IMR-90 (cell line): ENCODE data around the gene GALK1. TPM values are rescaled to one million over a fixed set of nuclear protein-coding genes. Genes with fewer than 3 reads are reported as not detected.

Source experiments
- ATAC-seq: fragments of 200-7000 bp; cut with Tn5 transposase; 2 replicates; pipeline ENCODE4 v1.9.1; 2020; ENCODE audit warnings: low read depth, mild to moderate bottlenecking, moderate library complexity
- BruUV-seq: library from RNA; stranded (reverse); fragments of 400-500 nt; replicated peaks from 2 replicates; lab custom pipeline; 2021; lab: Mats Ljungman, UMichigan
- CTCF ChIA-PET: fragments of 300-600 bp; formaldehyde crosslinking; extraction: SDS; loops from one replicate; lab custom pipeline; 2021; ENCODE audit warnings: antibody characterized with exemption; lab: Yijun Ruan, JAX
- POLR2A ChIA-PET: fragments of 300-600 bp; sonication (Branson Sonifier 250); formaldehyde crosslinking; loops from one replicate; lab custom pipeline; 2022; ENCODE audit warnings: antibody characterized with exemption; ENCODE audit not compliant: unreplicated experiment; lab: Charles Lee
- DNase-seq: peaks from one replicate; pipeline ENCODE4 v3.0.0; 2013
- H2AFZ ChIP-seq: replicated peaks from 2 replicates; pipeline ENCODE3; 2013; ENCODE audit warnings: low read length, mild to moderate bottlenecking; ENCODE audit not compliant: poor library complexity
- H2AK5ac ChIP-seq: 2 replicates; pipeline ENCODE4 v1.6.1; 2013; ENCODE audit warnings: low read depth, low read length, inconsistent platforms
- H2AK9ac ChIP-seq: replicated peaks from 2 replicates; pipeline ENCODE3; 2013; ENCODE audit warnings: mild to moderate bottlenecking, low read depth, low read length, moderate library complexity; ENCODE audit not compliant: poor library complexity
- H2BK120ac ChIP-seq: 2 replicates; pipeline ENCODE4 v1.6.1; 2013; ENCODE audit warnings: low read depth, low read length, inconsistent platforms
- H2BK15ac ChIP-seq: 3 replicates; pipeline ENCODE4 v1.6.1; 2013; ENCODE audit warnings: low read depth, low read length, inconsistent platforms
- H2BK20ac ChIP-seq: 2 replicates; pipeline ENCODE4 v1.6.1; 2013; ENCODE audit warnings: low read depth, mild to moderate bottlenecking, inconsistent platforms, low read length, moderate library complexity
- H2BK5ac ChIP-seq: 2 replicates; pipeline ENCODE4 v1.6.1; 2013; ENCODE audit warnings: mild to moderate bottlenecking, low read depth, low read length, inconsistent platforms; ENCODE audit not compliant: poor library complexity, severe bottlenecking
- H3K14ac ChIP-seq: replicated peaks from 2 replicates; pipeline ENCODE4 v1.6.1; 2013; ENCODE audit warnings: low read depth, low read length, inconsistent platforms
- H3K18ac ChIP-seq: 2 replicates; pipeline ENCODE4 v1.6.1; 2013; ENCODE audit warnings: low read depth, low read length, control low read depth
- H3K23ac ChIP-seq: 2 replicates; pipeline ENCODE4 v1.6.1; 2013; ENCODE audit warnings: low read depth, low read length, inconsistent platforms
- H3K27ac ChIP-seq: 2 replicates; pipeline ENCODE4 v1.5.1; 2013; ENCODE audit warnings: mild to moderate bottlenecking, control low read depth, low read length; ENCODE audit not compliant: insufficient read depth
- H3K27me3 ChIP-seq: 2 replicates; pipeline ENCODE4 v1.6.1; 2013; ENCODE audit warnings: low read length; ENCODE audit not compliant: control insufficient read depth, insufficient read depth
- H3K36me3 ChIP-seq: 2 replicates; pipeline ENCODE4 v1.6.1; 2013; ENCODE audit warnings: low read length, mixed read lengths; ENCODE audit not compliant: control insufficient read depth, insufficient read depth
- H3K4ac ChIP-seq: 2 replicates; pipeline ENCODE4 v1.6.1; 2013; ENCODE audit warnings: low read depth, low read length, inconsistent platforms
- H3K4me1 ChIP-seq: 2 replicates; pipeline ENCODE4 v1.6.1; 2013; ENCODE audit warnings: low read length, mixed read lengths; ENCODE audit not compliant: control insufficient read depth, insufficient read depth
- H3K4me2 ChIP-seq: 2 replicates; pipeline ENCODE4 v1.6.1; 2013; ENCODE audit warnings: low read depth, mild to moderate bottlenecking, control low read depth, low read length, moderate library complexity
- H3K4me3 ChIP-seq: 2 replicates; pipeline ENCODE4 v1.5.1; 2013; ENCODE audit warnings: low read depth, mild to moderate bottlenecking, control low read depth, low read length, moderate library complexity; ENCODE audit not compliant: insufficient read depth
- H3K56ac ChIP-seq: 2 replicates; pipeline ENCODE4 v1.6.1; 2013; ENCODE audit warnings: low read length, inconsistent platforms; ENCODE audit not compliant: insufficient read depth; ENCODE audit errors: extremely low read depth
- H3K79me1 ChIP-seq, 2 experiments: 2 replicates each; pipeline ENCODE4 v1.6.1; 2013; ENCODE audit warnings: low read length in 2 of 2, inconsistent platforms in 1 of 2, low read depth in 1 of 2
- H3K9ac ChIP-seq: 2 replicates; pipeline ENCODE4 v1.6.1; 2013; ENCODE audit warnings: low read depth, low read length, control low read depth
- H3K9me1 ChIP-seq: 2 replicates; pipeline ENCODE4 v1.6.1; 2013; ENCODE audit warnings: low read length, inconsistent platforms; ENCODE audit not compliant: insufficient read depth
- H3K9me3 ChIP-seq: 2 replicates; pipeline ENCODE4 v1.6.1; 2013; ENCODE audit warnings: low read length; ENCODE audit not compliant: control insufficient read depth, insufficient read depth
- H4K20me1 ChIP-seq: 2 replicates; pipeline ENCODE4 v1.6.1; 2013; ENCODE audit warnings: low read length, inconsistent platforms; ENCODE audit not compliant: insufficient read depth
- H4K5ac ChIP-seq: 2 replicates; pipeline ENCODE4 v1.6.1; 2013; ENCODE audit warnings: mild to moderate bottlenecking, low read depth, low read length, control low read depth
- H4K8ac ChIP-seq, 2 experiments: 2 replicates each; pipeline ENCODE4 v1.6.1; 2013; ENCODE audit warnings: low read depth in 2 of 2, low read length in 2 of 2, control low read depth in 1 of 2, inconsistent platforms in 1 of 2
- H4K91ac ChIP-seq: 2 replicates; pipeline ENCODE4 v1.6.1; 2013; ENCODE audit warnings: low read depth, low read length, inconsistent platforms; ENCODE audit not compliant: insufficient read depth
- BHLHE40 ChIP-seq: fragments of 150-350 bp; IDR thresholded peaks from 2 replicates; pipeline ENCODE4 v1.6.1; 2016; ENCODE audit warnings: mild to moderate bottlenecking, low read depth, low read length
- CEBPB ChIP-seq: IDR thresholded peaks from 2 replicates; pipeline ENCODE4 v1.6.1; 2012; ENCODE audit warnings: low read depth, low read length, improper control_type of control experiment
- CHD1 ChIP-seq: IDR thresholded peaks from 2 replicates; pipeline ENCODE4 v1.6.1; 2012; ENCODE audit warnings: low read depth, low read length, improper control_type of control experiment
- FOS ChIP-seq: fragments of 150-350 bp; IDR thresholded peaks from 2 replicates; pipeline ENCODE4 v1.6.1; 2016; ENCODE audit warnings: low read depth, low read length
- MAFK ChIP-seq: IDR thresholded peaks from 2 replicates; pipeline ENCODE4 v1.6.1; 2012; ENCODE audit warnings: low read depth, low read length, improper control_type of control experiment
- MAZ ChIP-seq: IDR thresholded peaks from 2 replicates; pipeline ENCODE4 v1.6.1; 2012; ENCODE audit warnings: low read depth, mild to moderate bottlenecking, low read length, improper control_type of control experiment, moderate library complexity, borderline replicate concordance
- MXI1 ChIP-seq: IDR thresholded peaks from 2 replicates; pipeline ENCODE4 v1.6.1; 2012; ENCODE audit warnings: low read depth, mild to moderate bottlenecking, low read length, moderate library complexity, borderline replicate concordance
- NFE2L2 ChIP-seq: fragments of 150-350 bp; IDR thresholded peaks from 2 replicates; pipeline ENCODE4 v1.6.1; 2016; ENCODE audit warnings: low read depth, mild to moderate bottlenecking, low read length
- POLR2A ChIP-seq: IDR thresholded peaks from 2 replicates; pipeline ENCODE4 v1.6.1; 2012; ENCODE audit warnings: mild to moderate bottlenecking, low read depth, low read length
- RAD21 ChIP-seq: IDR thresholded peaks from 2 replicates; pipeline ENCODE4 v1.6.1; 2012; ENCODE audit warnings: low read length, improper control_type of control experiment
- RCOR1 ChIP-seq: IDR thresholded peaks from 2 replicates; pipeline ENCODE4 v1.6.1; 2012; ENCODE audit warnings: mild to moderate bottlenecking, low read length, improper control_type of control experiment; ENCODE audit not compliant: insufficient replicate concordance
- RFX5 ChIP-seq: IDR thresholded peaks from 2 replicates; pipeline ENCODE4 v1.8.0; 2012; ENCODE audit warnings: low read depth, mild to moderate bottlenecking, low read length, moderate library complexity
- SMC3 ChIP-seq: fragments of 150-350 bp; IDR thresholded peaks from 2 replicates; pipeline ENCODE4 v1.6.1; 2016; ENCODE audit warnings: low read depth, mild to moderate bottlenecking, antibody characterized with exemption, low read length, moderate library complexity
- WGBS, 2 experiments: methylation state at CpG; one replicate each; pipeline versions ENCODE4 v1.1.5 to v1.1.7; 2013; ENCODE audit warnings: missing lambda C conversion rate in 2 of 2; ENCODE audit not compliant: insufficient read length in 1 of 2; ENCODE audit errors: extremely low coverage in 2 of 2; 5-methylcytosine and 5-hydroxymethylcytosine counted together
- dilution Hi-C: fragments of 300-500 bp; cut with HindIII; formaldehyde crosslinking; loops from one replicate; pipeline ENCODE4 v1.14.3; 2018; ENCODE audit warnings: low sequenced_read_pairs; ENCODE audit not compliant: unreplicated experiment
- in situ Hi-C: fragments of 300-500 bp; cut with MboI; formaldehyde crosslinking; loops from 3 replicates; pipeline ENCODE4 v1.14.3; 2019; ENCODE audit warnings: low sequenced_read_pairs, inconsistent platforms, mixed read lengths
- intact Hi-C: fragments of 100-400 bp; cut with micrococcal nuclease; formaldehyde crosslinking; loops from 2 replicates; pipeline ENCODE4 v1.10.0; 2022
- polyA plus RNA-seq, 3 experiments: library from polyadenylated mRNA; depleted of rRNA; stranded (reverse); fragments of >200 nt; gene quantifications; 2 replicates each; pipeline ENCODE4 v1.2.3, GENCODE V29; 2012; ENCODE audit warnings: low replicate concordance in 1 of 3
- total RNA-seq: library from RNA; depleted of rRNA; stranded (reverse); fragments of >200 nt; gene quantifications from 2 replicates; pipeline ENCODE4 v1.2.3, GENCODE V29; 2012
- TF ChIP-seq, protein P1 (sequence below): fragments of 150-350 bp; IDR thresholded peaks from 2 replicates; pipeline ENCODE4 v1.6.1; 2016; ENCODE audit warnings: low read depth, mild to moderate bottlenecking, low read length, moderate library complexity, borderline replicate concordance
- TF ChIP-seq, protein P2 (sequence below): fragments of 150-350 bp; IDR thresholded peaks from 2 replicates; pipeline ENCODE4 v1.6.1; 2017; ENCODE audit warnings: mild to moderate bottlenecking, antibody characterized with exemption, low read length, low read depth
- TF ChIP-seq, protein P3 (sequence below): conservative IDR thresholded peaks from 2 replicates; pipeline ENCODE4 v1.5.1; 2012; ENCODE audit warnings: mild to moderate bottlenecking, low read depth, low read length, improper control_type of control experiment

GALK1 gene
- total and polyA plus RNA-seq, 2 of the 4 experiments (the other 2 are of a cell fraction), result 19.9 to 21.9 TPM

DNA sequence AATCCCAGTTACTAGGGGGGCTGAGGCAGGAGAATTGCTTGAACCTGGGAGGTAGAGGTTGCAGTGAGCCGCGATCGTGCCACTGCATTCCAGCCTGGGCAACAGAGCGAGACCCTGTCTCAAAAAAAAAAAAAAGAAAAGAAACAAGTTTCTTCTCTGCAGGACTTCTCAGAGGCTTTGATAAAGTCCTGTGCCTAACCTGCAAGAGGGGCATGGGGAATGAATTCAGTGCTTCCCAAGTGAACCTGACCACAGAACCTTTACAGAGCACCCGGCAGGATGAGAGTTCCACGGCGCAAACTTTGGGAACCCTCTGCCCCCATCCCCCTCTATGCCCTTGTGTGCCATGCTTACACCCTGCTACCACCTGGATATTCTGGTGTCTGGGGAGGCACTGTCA lies 25.8 kb downstream of the GALK1 start:
- no peak overlapping the region for H3K56ac ChIP-seq
- no peak overlapping the region for H3K14ac ChIP-seq
- WGBS, 2 experiments, result no CpG with 5 or more reads among the region's 7 CpGs
- intact Hi-C loops, result no loop called here
- no peak overlapping the region for H3K4me2 ChIP-seq
- no peak overlapping the region for H3K4ac ChIP-seq
- H3K36me3 ChIP-seq, result no peaks in the 10 kb centered on the region
- no peak overlapping the region for H3K9ac ChIP-seq
- no peak overlapping the region for H2BK20ac ChIP-seq
- H3K4me1 ChIP-seq, result no peaks in the 10 kb centered on the region
- H4K8ac ChIP-seq, result no peak overlapping the region
- no peaks in the 10 kb centered on the region for H4K20me1 ChIP-seq
- no peaks in the 10 kb centered on the region for H3K79me1 ChIP-seq
- H3K27ac ChIP-seq, result no peak overlapping the region
- no peak overlapping the region for H2BK15ac ChIP-seq
- H2BK5ac ChIP-seq, result no peak overlapping the region
- no peaks in the 10 kb centered on the region for H3K9me1 ChIP-seq
- no peak overlapping the region for H2AK5ac ChIP-seq
- H4K91ac ChIP-seq, result no peak overlapping the region
- peak overlapping the region; percentile 43 for H2AFZ ChIP-seq
- no peak overlapping the region for H2AK9ac ChIP-seq
- TF ChIP-seq CEBPB (no peak), SMC3 (no peak), CHD1 (no peak), NFE2L2 (no peak), RAD21 (no peak), MAFK (no peak), RCOR1 (no peak), RFX5 (no peak), MAZ (no peak), MXI1 (no peak), POLR2A (no peak), FOS (no peak), BHLHE40 (no peak)
- TF ChIP-seq, protein P1, sequence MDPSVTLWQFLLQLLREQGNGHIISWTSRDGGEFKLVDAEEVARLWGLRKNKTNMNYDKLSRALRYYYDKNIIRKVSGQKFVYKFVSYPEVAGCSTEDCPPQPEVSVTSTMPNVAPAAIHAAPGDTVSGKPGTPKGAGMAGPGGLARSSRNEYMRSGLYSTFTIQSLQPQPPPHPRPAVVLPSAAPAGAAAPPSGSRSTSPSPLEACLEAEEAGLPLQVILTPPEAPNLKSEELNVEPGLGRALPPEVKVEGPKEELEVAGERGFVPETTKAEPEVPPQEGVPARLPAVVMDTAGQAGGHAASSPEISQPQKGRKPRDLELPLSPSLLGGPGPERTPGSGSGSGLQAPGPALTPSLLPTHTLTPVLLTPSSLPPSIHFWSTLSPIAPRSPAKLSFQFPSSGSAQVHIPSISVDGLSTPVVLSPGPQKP, result no peak
- TF ChIP-seq, protein P2, sequence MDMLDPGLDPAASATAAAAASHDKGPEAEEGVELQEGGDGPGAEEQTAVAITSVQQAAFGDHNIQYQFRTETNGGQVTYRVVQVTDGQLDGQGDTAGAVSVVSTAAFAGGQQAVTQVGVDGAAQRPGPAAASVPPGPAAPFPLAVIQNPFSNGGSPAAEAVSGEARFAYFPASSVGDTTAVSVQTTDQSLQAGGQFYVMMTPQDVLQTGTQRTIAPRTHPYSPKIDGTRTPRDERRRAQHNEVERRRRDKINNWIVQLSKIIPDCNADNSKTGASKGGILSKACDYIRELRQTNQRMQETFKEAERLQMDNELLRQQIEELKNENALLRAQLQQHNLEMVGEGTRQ, result no peak
- TF ChIP-seq, protein P3, sequence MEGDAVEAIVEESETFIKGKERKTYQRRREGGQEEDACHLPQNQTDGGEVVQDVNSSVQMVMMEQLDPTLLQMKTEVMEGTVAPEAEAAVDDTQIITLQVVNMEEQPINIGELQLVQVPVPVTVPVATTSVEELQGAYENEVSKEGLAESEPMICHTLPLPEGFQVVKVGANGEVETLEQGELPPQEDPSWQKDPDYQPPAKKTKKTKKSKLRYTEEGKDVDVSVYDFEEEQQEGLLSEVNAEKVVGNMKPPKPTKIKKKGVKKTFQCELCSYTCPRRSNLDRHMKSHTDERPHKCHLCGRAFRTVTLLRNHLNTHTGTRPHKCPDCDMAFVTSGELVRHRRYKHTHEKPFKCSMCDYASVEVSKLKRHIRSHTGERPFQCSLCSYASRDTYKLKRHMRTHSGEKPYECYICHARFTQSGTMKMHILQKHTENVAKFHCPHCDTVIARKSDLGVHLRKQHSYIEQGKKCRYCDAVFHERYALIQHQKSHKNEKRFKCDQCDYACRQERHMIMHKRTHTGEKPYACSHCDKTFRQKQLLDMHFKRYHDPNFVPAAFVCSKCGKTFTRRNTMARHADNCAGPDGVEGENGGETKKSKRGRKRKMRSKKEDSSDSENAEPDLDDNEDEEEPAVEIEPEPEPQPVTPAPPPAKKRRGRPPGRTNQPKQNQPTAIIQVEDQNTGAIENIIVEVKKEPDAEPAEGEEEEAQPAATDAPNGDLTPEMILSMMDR, result no peak
- POLR2A ChIA-PET, result interaction anchor here (0.6 kb wide), 1 partner anchor 62 kb away, joined by 10 read pairs; no protein-coding TSS in a partner anchor
- H3K4me3 ChIP-seq, result no peak overlapping the region
- H3K9me3 ChIP-seq, result no peaks in the 10 kb centered on the region
- no peak overlapping the region for H3K18ac ChIP-seq
- DNase-seq (no peak), ATAC-seq (no peak)
- dilution Hi-C loops, result no loop called here
- CTCF ChIA-PET, result interaction anchor here (0.7 to 1.8 kb wide), 2 partner anchors 9 to 87 kb away, joined by 9 to 12 read pairs; no protein-coding TSS in a partner anchor
- in situ Hi-C loops, result no loop called here
- H3K27me3 ChIP-seq, result peaks cover 2% of the 10 kb centered on the region; the same call in 1 of the 2 replicates
- no peak overlapping the region for H4K5ac ChIP-seq
- no peak overlapping the region for H3K23ac ChIP-seq
- H2BK120ac ChIP-seq, result no peak overlapping the region
- no TSS peak for BruUV-seq
